GM18520 (cell line): ENCODE data around the gene ULK2.
"Not testable (repeated sequence)": the region's sequence is repeated elsewhere in the genome, so short reads cannot be mapped to it uniquely, and the experiment has no call there.

Experiments used
- ATAC-seq: cut with Tn5 transposase; IDR thresholded peaks from one replicate; pipeline ENCODE4 v1.9.1; 2021; ENCODE audit not compliant: unreplicated experiment

ULK2 gene

GRCh38 chr17:19867329-19868078 lies at the start of gene ULK2:
ULK2 (minus strand) TSS chr17:19867936; CDS start chr17:19867417, 519 bp downstream.
- no peak for ATAC-seq

GRCh38 chr17:19915245-19915978 lies 47.7 kb upstream of the ULK2 start:
- ATAC-seq, result no peak

GRCh38 chr17:19911033-19911432 lies 43.3 kb upstream of the ULK2 start:
- no peak for ATAC-seq

- no peak for ATAC-seq
These were observed 41.4 kb upstream of the ULK2 start for GRCh38 chr17:19909139-19909538.

GRCh38 chr17:19905502-19905901 lies 37.8 kb upstream of the ULK2 start:
- no peak for ATAC-seq

GRCh38 chr17:19904924-19905323 lies 37.2 kb upstream of the ULK2 start:
- ATAC-seq, result no peak

- no peak for ATAC-seq
These were observed 36.7 kb upstream of the ULK2 start for GRCh38 chr17:19904412-19904811.

- no peak for ATAC-seq
These were observed 33.1 kb upstream of the ULK2 start for GRCh38 chr17:19900809-19901208.

- ATAC-seq, result no peak
These were observed 30.2 kb upstream of the ULK2 start for GRCh38 chr17:19897903-19898302.

GRCh38 chr17:19897090-19897837 lies 29.5 kb upstream of the ULK2 start:
- ATAC-seq, result no peak

GRCh38 chr17:19896679-19897078 lies 28.9 kb upstream of the ULK2 start:
- ATAC-seq, result no peak

GRCh38 chr17:19890554-19890953 lies 22.8 kb upstream of the ULK2 start:
- ATAC-seq, result not testable (repeated sequence)

GRCh38 chr17:19890001-19890400 lies 22.3 kb upstream of the ULK2 start:
- not testable (repeated sequence) for ATAC-seq

- ATAC-seq, result no peak
These were observed 18.4 kb upstream of the ULK2 start for GRCh38 chr17:19886116-19886515.

GRCh38 chr17:19883537-19884215 lies 15.9 kb upstream of the ULK2 start:
- no peak for ATAC-seq

- no peak for ATAC-seq
These were observed 12.7 kb upstream of the ULK2 start for GRCh38 chr17:19880393-19880792.

- no peak for ATAC-seq
These were observed 9.7 kb upstream of the ULK2 start for GRCh38 chr17:19877364-19877945.

GRCh38 chr17:19876529-19877161 lies 8.9 kb upstream of the ULK2 start:
- ATAC-seq, result no peak

GRCh38 chr17:19874256-19874655 lies 6.5 kb upstream of the ULK2 start:
- no peak for ATAC-seq

- ATAC-seq, result no peak
These were observed 5.6 kb upstream of the ULK2 start for GRCh38 chr17:19873346-19873745.
